GM19438 (cell line): Measurements from ENCODE around the gene CFAP70.

Experiments used
- ATAC-seq: cut with Tn5 transposase; IDR thresholded peaks from one replicate; pipeline ENCODE4 v1.9.1; 2021; ENCODE audit warnings: low read depth; ENCODE audit not compliant: unreplicated experiment

CFAP70 gene

GRCh38 chr10:73218431-73219191, 140.1 kb downstream of the CFAP70 start:
- ATAC-seq: no peak

GRCh38 chr10:73217628-73218027, 141.0 kb downstream of the CFAP70 start:
- no peak for ATAC-seq

DNA sequence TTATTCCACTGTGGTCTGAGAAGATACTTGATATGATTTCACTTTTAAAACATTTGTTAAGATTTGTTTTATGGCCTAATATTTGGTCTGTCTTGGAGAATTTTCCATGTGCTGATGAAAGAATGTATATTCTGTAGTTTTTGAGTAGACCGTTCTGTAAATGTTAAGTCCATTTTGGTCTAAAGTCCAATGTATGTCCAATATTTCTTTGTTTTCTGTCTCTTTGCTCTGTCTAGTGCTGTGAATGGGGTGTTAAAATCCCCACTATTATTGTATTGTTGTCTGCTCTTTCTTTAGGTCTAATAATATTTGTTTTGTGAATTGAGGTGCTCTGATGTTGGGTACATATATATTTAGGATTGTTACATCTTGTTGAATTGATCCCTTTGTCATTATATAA, 142.9 kb downstream of the CFAP70 start:
- no peak for ATAC-seq

- ATAC-seq: no peak
Observed at GRCh38 chr10:73211106-73211811, 147.4 kb downstream of the CFAP70 start.

- ATAC-seq: no peak
Observed at GRCh38 chr10:73210395-73211105, 148.1 kb downstream of the CFAP70 start.

DNA sequence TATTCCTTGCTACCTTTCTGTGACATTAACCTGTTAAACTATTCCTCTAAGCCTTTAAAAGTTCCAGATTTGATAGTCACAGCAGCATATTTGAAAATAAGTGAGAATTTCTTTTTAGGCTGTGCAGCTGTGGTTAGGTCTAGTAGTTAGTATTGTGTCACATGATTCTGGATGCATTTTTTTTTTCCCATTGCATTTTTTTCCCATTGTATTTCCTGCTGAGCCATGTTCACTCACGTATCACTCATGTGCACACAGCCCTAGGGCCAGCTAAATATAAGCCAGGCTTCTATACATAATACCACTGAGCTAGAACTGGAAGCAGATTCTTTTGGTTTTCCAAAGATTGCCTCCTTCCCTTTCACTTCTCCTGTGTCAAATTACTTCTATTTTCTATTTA, 149.0 kb downstream of the CFAP70 start:
- no peak for ATAC-seq

GRCh38 chr10:73207883-73208282, 150.8 kb downstream of the CFAP70 start:
- no peak for ATAC-seq

- no peak for ATAC-seq
Observed at GRCh38 chr10:73206385-73206784, 152.3 kb downstream of the CFAP70 start.

GRCh38 chr10:73205890-73206289, 152.8 kb downstream of the CFAP70 start:
- ATAC-seq: no peak

DNA sequence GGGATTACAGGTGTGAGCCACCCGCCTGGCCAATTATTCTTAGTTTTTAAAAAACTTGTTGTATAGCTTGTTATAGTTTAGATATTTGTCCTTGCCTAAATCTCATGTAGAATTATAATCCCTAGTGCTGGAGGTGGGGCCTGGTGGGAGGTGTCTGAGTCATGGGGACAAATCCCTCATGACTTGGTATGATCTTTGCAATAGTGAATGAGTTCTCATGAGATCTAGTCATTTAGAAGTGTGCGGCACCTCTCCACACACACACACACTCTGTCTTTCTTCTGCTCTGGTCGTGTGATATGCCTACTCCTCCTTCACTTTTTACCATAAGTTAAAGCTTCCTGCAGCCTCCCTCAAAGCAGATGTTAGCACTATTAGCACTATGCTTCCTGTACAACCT, 153.6 kb downstream of the CFAP70 start:
- no peak for ATAC-seq
